Osteocyte (in vitro differentiated cells): ENCODE data around the gene DNM1L. TPM values are rescaled to one million over a fixed set of nuclear protein-coding genes. Genes with fewer than 3 reads are reported as not detected.
A peak's percentile ranks its signal among the peaks of the same experiment; 100 is the strongest.

Experiments used
- DNase-seq: peaks from one replicate; pipeline ENCODE4 v3.0.0; 2021; ENCODE audit warnings: mixed read lengths; ENCODE audit not compliant: unreplicated experiment; ENCODE audit errors: extremely low spot score
- H3K27ac Mint-ChIP-seq: one replicate; pipeline ENCODE4 v1.8.0; 2021; ENCODE audit warnings: mild to moderate bottlenecking, mixed read lengths; ENCODE audit not compliant: unreplicated experiment
- H3K27me3 Mint-ChIP-seq: one replicate; pipeline ENCODE4 v1.8.0; 2021; ENCODE audit warnings: mixed read lengths; ENCODE audit not compliant: unreplicated experiment
- H3K36me3 Mint-ChIP-seq: one replicate; pipeline ENCODE4 v1.8.0; 2021; ENCODE audit warnings: mixed read lengths; ENCODE audit not compliant: unreplicated experiment
- H3K4me1 Mint-ChIP-seq: one replicate; pipeline ENCODE4 v1.8.0; 2021; ENCODE audit warnings: mixed read lengths; ENCODE audit not compliant: unreplicated experiment
- H3K4me3 Mint-ChIP-seq: one replicate; pipeline ENCODE4 v1.8.0; 2021; ENCODE audit warnings: mild to moderate bottlenecking, moderate library complexity, mixed read lengths; ENCODE audit not compliant: unreplicated experiment
- H3K9me3 Mint-ChIP-seq: one replicate; pipeline ENCODE4 v1.8.0; 2021; ENCODE audit warnings: mixed read lengths; ENCODE audit not compliant: unreplicated experiment
- total RNA-seq: library from RNA; stranded (reverse); gene quantifications from 2 replicates; pipeline ENCODE4 v1.2.1, GENCODE V29; 2021
- TF ChIP-seq, protein P1 (sequence below): fragments of 200-600 bp; sonication (generic); IDR thresholded peaks from 2 replicates; pipeline ENCODE4 v1.5.0; 2021; ENCODE audit warnings: antibody characterized with exemption, mild to moderate bottlenecking, moderate library complexity

The DNM1L gene
- total RNA-seq, 1 donor from 2014 or later: 67.0 TPM

DNA sequence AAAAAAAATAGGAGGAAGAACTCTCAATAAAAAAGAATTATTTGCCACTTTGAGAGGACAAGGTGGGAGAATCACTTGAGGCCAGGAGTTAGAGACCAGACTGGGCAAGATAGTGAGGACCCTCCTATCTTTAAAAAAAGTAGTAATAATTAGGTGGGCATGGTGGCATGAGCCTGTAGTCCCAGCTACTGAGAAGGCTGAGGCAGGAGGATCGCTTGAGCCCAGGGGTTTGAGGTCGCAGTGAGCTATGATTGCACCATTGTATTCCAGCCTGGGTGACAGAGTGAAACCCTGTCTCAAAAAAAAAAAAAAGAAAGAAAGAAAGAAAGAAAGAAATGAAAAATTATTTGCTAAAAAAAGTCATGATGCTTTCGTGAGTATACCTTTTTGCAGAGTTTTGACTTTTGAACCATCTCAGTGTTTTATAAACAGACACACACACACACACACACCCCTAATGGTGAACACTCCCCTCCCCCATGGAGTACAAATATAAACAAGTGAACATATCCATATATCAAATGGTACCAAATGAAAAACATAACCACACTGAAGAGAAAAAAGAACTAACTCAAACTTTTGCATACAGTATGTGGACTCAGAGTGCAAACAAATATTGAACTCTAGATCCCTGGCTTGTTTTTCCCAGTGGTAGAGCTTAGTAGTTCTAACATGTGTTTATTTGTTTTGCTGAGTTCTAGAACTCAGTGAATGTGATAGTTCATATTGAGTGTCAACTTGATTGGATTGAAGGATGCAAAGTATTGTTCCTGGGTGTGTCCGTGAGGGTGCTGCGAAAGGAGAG lies 27.7 kb upstream of the DNM1L start:
- DNase-seq: peak; percentile 40
- no peaks in the 10 kb centered on the region for H3K4me1 Mint-ChIP-seq
- TF ChIP-seq, protein P1, sequence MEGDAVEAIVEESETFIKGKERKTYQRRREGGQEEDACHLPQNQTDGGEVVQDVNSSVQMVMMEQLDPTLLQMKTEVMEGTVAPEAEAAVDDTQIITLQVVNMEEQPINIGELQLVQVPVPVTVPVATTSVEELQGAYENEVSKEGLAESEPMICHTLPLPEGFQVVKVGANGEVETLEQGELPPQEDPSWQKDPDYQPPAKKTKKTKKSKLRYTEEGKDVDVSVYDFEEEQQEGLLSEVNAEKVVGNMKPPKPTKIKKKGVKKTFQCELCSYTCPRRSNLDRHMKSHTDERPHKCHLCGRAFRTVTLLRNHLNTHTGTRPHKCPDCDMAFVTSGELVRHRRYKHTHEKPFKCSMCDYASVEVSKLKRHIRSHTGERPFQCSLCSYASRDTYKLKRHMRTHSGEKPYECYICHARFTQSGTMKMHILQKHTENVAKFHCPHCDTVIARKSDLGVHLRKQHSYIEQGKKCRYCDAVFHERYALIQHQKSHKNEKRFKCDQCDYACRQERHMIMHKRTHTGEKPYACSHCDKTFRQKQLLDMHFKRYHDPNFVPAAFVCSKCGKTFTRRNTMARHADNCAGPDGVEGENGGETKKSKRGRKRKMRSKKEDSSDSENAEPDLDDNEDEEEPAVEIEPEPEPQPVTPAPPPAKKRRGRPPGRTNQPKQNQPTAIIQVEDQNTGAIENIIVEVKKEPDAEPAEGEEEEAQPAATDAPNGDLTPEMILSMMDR: no peak
- no peaks in the 10 kb centered on the region for H3K27me3 Mint-ChIP-seq
- no peaks in the 10 kb centered on the region for H3K9me3 Mint-ChIP-seq
- no peak overlapping the region for H3K27ac Mint-ChIP-seq
- H3K4me3 Mint-ChIP-seq: no peak overlapping the region
- H3K36me3 Mint-ChIP-seq: no peaks in the 10 kb centered on the region

DNA sequence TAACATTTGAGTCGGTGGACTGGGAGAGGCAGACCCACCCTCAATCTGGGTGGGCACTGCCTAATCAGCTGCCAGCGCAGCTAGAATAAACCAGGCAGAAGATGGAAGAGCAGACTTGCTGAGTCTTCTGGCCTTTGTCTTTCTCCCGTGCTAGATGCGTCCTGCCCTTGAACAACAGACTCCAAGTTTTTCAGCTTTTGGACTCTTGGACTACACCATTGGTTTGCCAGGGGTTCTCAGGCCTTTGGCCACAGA lies 27.2 kb upstream of the DNM1L start:
- Mint-ChIP-seq H3K4me3 (no peak overlapping the region), H3K4me1 (no peaks in the 10 kb centered on the region), H3K9me3 (no peaks in the 10 kb centered on the region), H3K27ac (no peak overlapping the region), H3K36me3 (no peaks in the 10 kb centered on the region), H3K27me3 (no peaks in the 10 kb centered on the region)
- peak; percentile 53 for DNase-seq
- TF ChIP-seq, protein P1: no peak

DNA sequence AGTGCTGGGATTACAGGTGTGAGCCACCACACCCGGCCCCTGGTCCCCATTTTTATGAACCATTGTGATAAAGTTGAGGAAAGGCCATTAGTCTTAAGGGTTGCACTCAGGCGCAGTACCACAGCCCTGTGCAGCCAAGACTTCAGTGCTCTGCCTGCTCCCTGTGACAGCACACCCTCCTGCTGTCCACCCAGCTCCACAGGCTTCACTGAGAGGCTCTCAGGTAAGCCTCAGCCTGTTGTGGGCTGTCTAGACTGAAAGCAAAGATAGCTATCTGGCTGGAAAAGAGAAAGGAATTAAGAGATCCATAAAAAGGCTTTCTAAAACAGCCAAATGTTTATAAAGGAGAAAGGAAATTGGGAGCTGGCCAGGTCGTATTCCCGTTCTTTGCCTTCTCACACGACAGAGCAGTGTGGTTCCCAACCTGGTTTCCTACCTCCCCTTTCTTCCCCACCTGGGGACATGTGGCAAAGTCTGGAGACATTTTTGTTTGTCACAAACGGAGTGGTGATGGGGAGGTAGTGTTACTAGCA lies 19.1 kb upstream of the DNM1L start:
- no peak overlapping the region for H3K27ac Mint-ChIP-seq
- H3K27me3 Mint-ChIP-seq: no peaks in the 10 kb centered on the region
- DNase-seq: peak; percentile 36

DNA sequence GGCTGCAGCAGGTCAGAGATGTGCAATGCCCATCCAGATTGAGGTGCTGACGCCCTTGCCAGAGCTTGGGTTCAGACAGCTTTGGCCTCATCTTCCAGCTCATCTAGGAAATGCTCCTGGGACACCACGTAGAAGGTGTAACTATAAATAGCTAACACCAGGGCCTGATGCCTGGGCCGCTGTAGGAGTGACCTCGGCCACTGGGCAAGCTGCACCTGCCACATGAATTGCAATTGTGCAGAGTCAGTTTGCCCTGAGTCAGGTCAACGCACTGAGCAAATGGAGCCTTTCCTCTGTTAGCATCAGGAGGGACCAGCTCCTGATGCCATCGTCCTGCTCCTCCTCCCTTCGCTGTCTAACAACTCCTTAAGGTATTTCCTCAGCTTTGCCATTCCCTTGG lies 17.4 kb upstream of the DNM1L start:
- peak; percentile 73 for DNase-seq
- TF ChIP-seq, protein P1: no peak
- Mint-ChIP-seq H3K9me3 (no peaks in the 10 kb centered on the region), H3K27ac (no peak overlapping the region), H3K36me3 (no peaks in the 10 kb centered on the region), H3K4me3 (no peak overlapping the region), H3K27me3 (no peaks in the 10 kb centered on the region), H3K4me1 (no peaks in the 10 kb centered on the region)

More for the DNA sequence above, 19.1 kb upstream of the DNM1L start:
- H3K36me3 Mint-ChIP-seq: no peaks in the 10 kb centered on the region
- no peaks in the 10 kb centered on the region for H3K4me1 Mint-ChIP-seq
- no peaks in the 10 kb centered on the region for H3K9me3 Mint-ChIP-seq
- H3K4me3 Mint-ChIP-seq: no peak overlapping the region
- TF ChIP-seq, protein P1: no peak

DNA sequence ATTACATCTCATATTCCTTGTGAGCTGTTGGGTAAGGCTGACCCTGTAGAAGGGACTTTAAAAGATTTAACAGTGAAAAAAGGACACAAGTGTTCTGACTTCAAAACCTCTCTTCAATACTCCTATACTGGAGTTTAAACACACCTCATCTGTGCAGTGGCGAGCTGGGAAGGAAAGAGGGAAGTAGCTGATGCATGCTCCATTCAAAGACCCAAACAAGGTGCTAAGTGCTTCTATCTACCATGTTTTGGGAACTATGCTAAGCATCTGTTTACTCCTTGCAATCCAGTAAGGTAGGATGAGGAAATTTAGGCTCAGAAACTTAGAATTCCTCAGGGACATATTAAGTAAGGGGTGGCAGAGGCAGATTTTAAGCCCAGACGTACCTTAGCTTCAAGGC lies 16.4 kb upstream of the DNM1L start:
- Mint-ChIP-seq H3K27ac (no peak overlapping the region), H3K4me3 (no peak overlapping the region), H3K4me1 (no peaks in the 10 kb centered on the region), H3K36me3 (no peaks in the 10 kb centered on the region), H3K27me3 (no peaks in the 10 kb centered on the region), H3K9me3 (no peaks in the 10 kb centered on the region)
- TF ChIP-seq, protein P1: no peak
- DNase-seq: peak; percentile 5
